ENCODE data around the gene PIN4. TPM values are rescaled to one million over a fixed set of nuclear protein-coding genes. Genes with fewer than 3 reads are reported as not detected.
"Not testable (repeated sequence)": the region's sequence is repeated elsewhere in the genome, so short reads cannot be mapped to it uniquely, and the experiment has no call there.

The PIN4 gene
- total RNA-seq, 1 donor from 2014 or later, result 10.3 TPM

GRCh38 chrX:72180539-72180938, 1.0 kb upstream of the PIN4 start:
- DNase-seq (no peak), ATAC-seq (no peak)
- intact Hi-C loops (cut with micrococcal nuclease), result no loop called here

- intact Hi-C loops (cut with micrococcal nuclease), result no loop called here
- no peak for ATAC-seq
- no peak for DNase-seq
Measured at GRCh38 chrX:72182924-72183323, 1.4 kb downstream of the PIN4 start.

- intact Hi-C loops (cut with micrococcal nuclease), result no loop called here
- ATAC-seq (no peak), DNase-seq (no peak)
Measured at GRCh38 chrX:72201836-72202536, 20.4 kb downstream of the PIN4 start.

GRCh38 chrX:72202792-72203401, 21.3 kb downstream of the PIN4 start:
- intact Hi-C loops (cut with micrococcal nuclease), result no loop called here

GRCh38 chrX:72203421-72203820, 21.9 kb downstream of the PIN4 start:
- ATAC-seq, result no peak
- intact Hi-C loops (cut with micrococcal nuclease), result no loop called here
- no peak for DNase-seq

More at GRCh38 chrX:72202792-72203401, 21.3 kb downstream of the PIN4 start:
- DNase-seq (no peak), ATAC-seq (no peak)

- intact Hi-C loops (cut with micrococcal nuclease), result no loop called here
- DNase-seq, result no peak
- ATAC-seq, result no peak
Measured at GRCh38 chrX:72205706-72206105, 24.1 kb downstream of the PIN4 start.

- ATAC-seq, result no peak
Measured at GRCh38 chrX:72207366-72207765, 25.8 kb downstream of the PIN4 start.

GRCh38 chrX:72208126-72208800, 26.7 kb downstream of the PIN4 start:
- DNase-seq (no peak), ATAC-seq (no peak)
- intact Hi-C loops (cut with micrococcal nuclease), result no loop called here

More at GRCh38 chrX:72207366-72207765, 25.8 kb downstream of the PIN4 start:
- DNase-seq, result no peak
- intact Hi-C loops (cut with micrococcal nuclease), result no loop called here

- intact Hi-C loops (cut with micrococcal nuclease), result no loop called here
- ATAC-seq, result no peak
Measured at GRCh38 chrX:72216973-72217372, 35.4 kb downstream of the PIN4 start.

GRCh38 chrX:72220375-72220774, 38.8 kb downstream of the PIN4 start:
- intact Hi-C loops (cut with micrococcal nuclease); ATAC-seq; DNase-seq: not testable (repeated sequence)

More at GRCh38 chrX:72216973-72217372, 35.4 kb downstream of the PIN4 start:
- DNase-seq, result no peak

GRCh38 chrX:72230290-72230689, 48.7 kb downstream of the PIN4 start:
- DNase-seq (no peak), ATAC-seq (no peak)
- intact Hi-C loops (cut with micrococcal nuclease), result no loop called here

- intact Hi-C loops (cut with micrococcal nuclease), result no loop called here
- ATAC-seq, result no peak
- no peak for DNase-seq
Measured at GRCh38 chrX:72236841-72237240, 55.3 kb downstream of the PIN4 start.

GRCh38 chrX:72238183-72238582, 56.6 kb downstream of the PIN4 start:
- ATAC-seq, result no peak
- no peak for DNase-seq
- intact Hi-C loops (cut with micrococcal nuclease), result no loop called here

GRCh38 chrX:72238721-72239475, 57.3 kb downstream of the PIN4 start, which contains the start of gene ERCC6L:
TSS of gene ERCC6L (minus strand) at chrX:72239027. CDS start at chrX:72238911, 116 bp downstream.
- intact Hi-C loops (cut with micrococcal nuclease), result no loop called here

GRCh38 chrX:72240976-72241375, 59.4 kb downstream of the PIN4 start:
- DNase-seq (no peak), ATAC-seq (no peak)
- intact Hi-C loops (cut with micrococcal nuclease), result no loop called here

More at GRCh38 chrX:72238721-72239475, 57.3 kb downstream of the PIN4 start, which contains the start of gene ERCC6L:
- DNase-seq (peak; percentile 93), ATAC-seq (peak; percentile 100)

- ATAC-seq (no peak), DNase-seq (no peak)
- intact Hi-C loops (cut with micrococcal nuclease), result no loop called here
Measured at GRCh38 chrX:72243472-72243871, 61.9 kb downstream of the PIN4 start.

GRCh38 chrX:72245461-72246089, 64.0 kb downstream of the PIN4 start:
- DNase-seq, result peak; percentile 46
- peak; percentile 68 for ATAC-seq
- intact Hi-C loops (cut with micrococcal nuclease), result no loop called here

- intact Hi-C loops (cut with micrococcal nuclease), result no loop called here
- DNase-seq (no peak), ATAC-seq (no peak)
Measured at GRCh38 chrX:72247206-72247942, 65.8 kb downstream of the PIN4 start.
